Measurements from ENCODE around the gene MERTK.
A peak's percentile ranks its signal among the peaks of the same experiment; 100 is the strongest.

MERTK gene

DNA sequence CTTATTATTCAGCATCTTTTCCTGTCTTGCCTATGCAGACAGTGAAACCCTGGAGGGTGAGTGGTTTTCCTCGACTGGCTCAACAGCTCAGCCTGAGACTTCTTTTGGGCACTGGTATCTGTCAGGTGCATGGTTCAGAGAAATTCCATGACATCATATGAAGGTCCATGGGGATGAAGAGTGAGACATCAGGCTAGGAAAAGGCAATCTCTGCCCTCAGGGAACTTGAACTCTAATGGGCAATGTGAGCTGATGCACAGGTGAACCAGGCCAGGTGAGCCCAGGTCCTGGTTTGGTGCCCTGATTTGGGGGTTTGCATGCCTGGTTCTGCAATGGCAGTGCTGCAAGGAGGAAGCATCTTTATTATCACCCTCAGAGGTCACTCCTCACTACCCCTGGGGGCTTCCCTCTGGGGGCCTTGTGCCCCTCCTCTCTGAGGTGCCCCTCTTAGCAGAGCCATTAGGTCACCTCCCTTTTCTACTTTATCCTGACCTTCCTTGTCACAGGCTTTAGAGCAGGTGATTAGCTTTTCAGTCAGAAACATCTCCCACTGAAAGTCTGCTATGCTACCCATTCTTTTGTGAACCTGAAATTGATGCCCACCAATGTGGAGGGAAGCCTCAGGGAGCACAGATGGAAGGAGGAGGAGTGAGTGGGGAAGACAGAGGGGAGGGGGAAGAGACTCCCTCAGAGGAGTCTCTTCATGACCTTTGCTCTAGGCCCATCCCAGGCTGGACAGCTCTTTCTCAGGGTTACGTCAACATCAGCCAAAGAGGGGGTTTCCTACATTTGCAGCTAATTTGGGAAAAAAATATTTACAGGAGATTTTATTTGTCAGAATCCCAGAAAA is 47.3 kb downstream of the MERTK start:
- no peak overlapping the region for H3K14ac ChIP-seq (ENCODE audit: low read length)
- no peak overlapping the region for H2BK5ac ChIP-seq (ENCODE audit: low read depth, low read length, poor library complexity)
- peaks cover 5 to 12% of the 10 kb centered on the region in 2 experiments for H3K4me1 ChIP-seq (ENCODE audit: control insufficient read depth in 1 of 2, insufficient read depth in 2 of 2, low read length in 2 of 2)
- H4K12ac ChIP-seq (ENCODE audit: low read depth, low read length), result no peak overlapping the region
- WGBS (ENCODE audit: extremely low coverage, insufficient coverage, insufficient read length), result no CpG with 5 or more reads among the region's 2 CpGs
- no peaks in the 10 kb centered on the region for H3K9me3 ChIP-seq (ENCODE audit: insufficient read depth, low read depth, low read length)
- H3K36me3 ChIP-seq (ENCODE audit: control insufficient read depth in 1 of 2, insufficient read depth in 2 of 2, low read length in 2 of 2), result peaks cover 0 to 2% of the 10 kb centered on the region in 2 experiments
- no peak overlapping the region for H4K8ac ChIP-seq (ENCODE audit: low read depth, low read length)
- no peak overlapping the region for H3K4me2 ChIP-seq (ENCODE audit: low read length)
- no peak overlapping the region for H3K18ac ChIP-seq (ENCODE audit: low read length)
- no peak overlapping the region for H2AFZ ChIP-seq (ENCODE audit: insufficient read depth, low read length, poor library complexity)
- no peaks in the 10 kb centered on the region for H3K79me1 ChIP-seq (ENCODE audit: low read length)
- H3K27me3 ChIP-seq (ENCODE audit: insufficient read depth, low read length), result no peaks in the 10 kb centered on the region
- H2BK12ac ChIP-seq (ENCODE audit: low read length), result no peak overlapping the region
- H3K79me2 ChIP-seq (ENCODE audit: control insufficient read depth, insufficient read depth, low read length, poor library complexity), result no peaks in the 10 kb centered on the region
- no peak overlapping the region for H3K9ac ChIP-seq (ENCODE audit: low read length)
- H3K4ac ChIP-seq (ENCODE audit: low read depth, low read length), result no peak overlapping the region
- H3K27ac ChIP-seq (ENCODE audit: low read depth, low read length), result no peak overlapping the region
- H3K4me3 ChIP-seq (ENCODE audit: low read depth, low read length), result no peak overlapping the region
- no peak overlapping the region for H2AK5ac ChIP-seq (ENCODE audit: low read length)
- H3K23ac ChIP-seq (ENCODE audit: low read length), result no peak overlapping the region
- H4K91ac ChIP-seq (ENCODE audit: low read depth, low read length), result no peak overlapping the region
- no peak overlapping the region for H2BK120ac ChIP-seq (ENCODE audit: insufficient read depth, low read length, poor library complexity)
- DNase-seq, result peak; percentile 9 to 23

- no peaks in the 10 kb centered on the region for H3K27me3 ChIP-seq (ENCODE audit: insufficient read depth, low read length)
- no peak overlapping the region for H2BK12ac ChIP-seq (ENCODE audit: low read length)
- H3K9me3 ChIP-seq (ENCODE audit: insufficient read depth, low read depth, low read length), result no peaks in the 10 kb centered on the region
- H3K4me1 ChIP-seq (ENCODE audit: control insufficient read depth in 1 of 2, insufficient read depth in 2 of 2, low read length in 2 of 2), result peaks cover 5 to 12% of the 10 kb centered on the region in 2 experiments
- H4K91ac ChIP-seq (ENCODE audit: low read depth, low read length), result no peak overlapping the region
- H3K4ac ChIP-seq (ENCODE audit: low read depth, low read length), result no peak overlapping the region
- no CpG with 5 or more reads among the region's 9 CpGs for WGBS (ENCODE audit: extremely low coverage, insufficient coverage, insufficient read length)
- H3K79me1 ChIP-seq (ENCODE audit: low read length), result no peaks in the 10 kb centered on the region
- no peak overlapping the region for H4K12ac ChIP-seq (ENCODE audit: low read depth, low read length)
- no peak overlapping the region for H3K4me3 ChIP-seq (ENCODE audit: low read depth, low read length)
- H4K8ac ChIP-seq (ENCODE audit: low read depth, low read length), result no peak overlapping the region
- no peak overlapping the region for H2AFZ ChIP-seq (ENCODE audit: insufficient read depth, low read length, poor library complexity)
- H3K23ac ChIP-seq (ENCODE audit: low read length), result no peak overlapping the region
- peaks cover 0 to 2% of the 10 kb centered on the region in 2 experiments for H3K36me3 ChIP-seq (ENCODE audit: control insufficient read depth in 1 of 2, insufficient read depth in 2 of 2, low read length in 2 of 2)
- H3K4me2 ChIP-seq (ENCODE audit: low read length), result no peak overlapping the region
- no peak overlapping the region for H3K18ac ChIP-seq (ENCODE audit: low read length)
- H2AK5ac ChIP-seq (ENCODE audit: low read length), result no peak overlapping the region
- no peak overlapping the region for H3K9ac ChIP-seq (ENCODE audit: low read length)
- no peak overlapping the region for H2BK120ac ChIP-seq (ENCODE audit: insufficient read depth, low read length, poor library complexity)
- H3K79me2 ChIP-seq (ENCODE audit: control insufficient read depth, insufficient read depth, low read length, poor library complexity), result no peaks in the 10 kb centered on the region
- no peak overlapping the region for H3K14ac ChIP-seq (ENCODE audit: low read length)
- H2BK5ac ChIP-seq (ENCODE audit: low read depth, low read length, poor library complexity), result no peak overlapping the region
- peak; percentile 96 to 98 for DNase-seq
- H3K27ac ChIP-seq (ENCODE audit: low read depth, low read length), result no peak overlapping the region
Observed at GRCh38 chr2:111946294-111947114, 48.1 kb downstream of the MERTK start.

- Histone ChIP-seq H2BK5ac (ENCODE audit: low read depth, low read length, poor library complexity) (no peak overlapping the region), H3K14ac (ENCODE audit: low read length) (no peak overlapping the region), H3K9me3 (ENCODE audit: insufficient read depth, low read depth, low read length) (no peaks in the 10 kb centered on the region), H3K9ac (ENCODE audit: low read length) (no peak overlapping the region), H4K8ac (ENCODE audit: low read depth, low read length) (no peak overlapping the region), H3K4me1 (ENCODE audit: control insufficient read depth in 1 of 2, insufficient read depth in 2 of 2, low read length in 2 of 2) (peaks cover 5 to 12% of the 10 kb centered on the region in 2 experiments), H4K91ac (ENCODE audit: low read depth, low read length) (peak overlapping the region; percentile 7), H2AFZ (ENCODE audit: insufficient read depth, low read length, poor library complexity) (no peak overlapping the region), H3K79me2 (ENCODE audit: control insufficient read depth, insufficient read depth, low read length, poor library complexity) (no peaks in the 10 kb centered on the region), H3K23ac (ENCODE audit: low read length) (no peak overlapping the region), H3K79me1 (ENCODE audit: low read length) (no peaks in the 10 kb centered on the region), H3K27ac (ENCODE audit: low read depth, low read length) (no peak overlapping the region), H3K18ac (ENCODE audit: low read length) (no peak overlapping the region), H2BK12ac (ENCODE audit: low read length) (no peak overlapping the region), H2AK5ac (ENCODE audit: low read length) (no peak overlapping the region), H3K27me3 (ENCODE audit: insufficient read depth, low read length) (no peaks in the 10 kb centered on the region), H3K4me3 (ENCODE audit: low read depth, low read length) (no peak overlapping the region), H3K36me3 (ENCODE audit: control insufficient read depth in 1 of 2, insufficient read depth in 2 of 2, low read length in 2 of 2) (peaks cover 0 to 2% of the 10 kb centered on the region in 2 experiments), H3K4me2 (ENCODE audit: low read length) (no peak overlapping the region), H3K4ac (ENCODE audit: low read depth, low read length) (no peak overlapping the region), H2BK120ac (ENCODE audit: insufficient read depth, low read length, poor library complexity) (no peak overlapping the region), H4K12ac (ENCODE audit: low read depth, low read length) (no peak overlapping the region)
- WGBS (ENCODE audit: extremely low coverage, insufficient coverage, insufficient read length), result no CpG with 5 or more reads among the region's 11 CpGs
- DNase-seq, result no peak
Observed at GRCh38 chr2:111947219-111947618, 48.8 kb downstream of the MERTK start.

- Histone ChIP-seq H3K4ac (ENCODE audit: low read depth, low read length) (no peak overlapping the region), H2BK5ac (ENCODE audit: low read depth, low read length, poor library complexity) (no peak overlapping the region), H3K23ac (ENCODE audit: low read length) (no peak overlapping the region), H2AK5ac (ENCODE audit: low read length) (no peak overlapping the region), H4K91ac (ENCODE audit: low read depth, low read length) (no peak overlapping the region), H3K27me3 (ENCODE audit: insufficient read depth, low read length) (no peaks in the 10 kb centered on the region), H3K9ac (ENCODE audit: low read length) (no peak overlapping the region), H3K4me3 (ENCODE audit: low read depth, low read length) (no peak overlapping the region), H2AFZ (ENCODE audit: insufficient read depth, low read length, poor library complexity) (no peak overlapping the region), H3K18ac (ENCODE audit: low read length) (no peak overlapping the region), H3K79me1 (ENCODE audit: low read length) (no peaks in the 10 kb centered on the region), H3K4me2 (ENCODE audit: low read length) (no peak overlapping the region), H3K14ac (ENCODE audit: low read length) (no peak overlapping the region), H2BK120ac (ENCODE audit: insufficient read depth, low read length, poor library complexity) (no peak overlapping the region), H3K79me2 (ENCODE audit: control insufficient read depth, insufficient read depth, low read length, poor library complexity) (no peaks in the 10 kb centered on the region), H4K12ac (ENCODE audit: low read depth, low read length) (no peak overlapping the region), H3K27ac (ENCODE audit: low read depth, low read length) (no peak overlapping the region), H3K4me1 (ENCODE audit: control insufficient read depth in 1 of 2, insufficient read depth in 2 of 2, low read length in 2 of 2) (peaks cover 5 to 12% of the 10 kb centered on the region in 2 experiments), H2BK12ac (ENCODE audit: low read length) (no peak overlapping the region), H3K9me3 (ENCODE audit: insufficient read depth, low read depth, low read length) (no peaks in the 10 kb centered on the region), H4K8ac (ENCODE audit: low read depth, low read length) (no peak overlapping the region), H3K36me3 (ENCODE audit: control insufficient read depth in 1 of 2, insufficient read depth in 2 of 2, low read length in 2 of 2) (peaks cover 0 to 2% of the 10 kb centered on the region in 2 experiments)
- no peak for DNase-seq
- WGBS (ENCODE audit: extremely low coverage, insufficient coverage, insufficient read length), result no CpG with 5 or more reads among the region's 4 CpGs
Observed at GRCh38 chr2:111948832-111949231, 50.4 kb downstream of the MERTK start.

Data from trophoblast cell (in vitro differentiated cells and primary cell).